H1 (cell line): ENCODE measurements around the gene UEVLD. TPM values are rescaled to one million over a fixed set of nuclear protein-coding genes. Genes with fewer than 3 reads are reported as not detected.

Experiments
- CTCF ChIA-PET: fragments of 300-600 bp; sonication (Branson Sonifier 250); formaldehyde crosslinking; loops from one replicate; lab custom pipeline; 2021; ENCODE audit not compliant: partially characterized antibody; lab: Charles Lee
- POLR2A ChIA-PET: fragments of 300-600 bp; sonication (Branson Sonifier 250); formaldehyde crosslinking; loops from one replicate; lab custom pipeline; 2021; ENCODE audit warnings: inconsistent platforms; ENCODE audit not compliant: partially characterized antibody; lab: Charles Lee
- DNase-seq, 2 experiments: peaks; one replicate each; pipeline versions ENCODE4 v3.0.0 to v3.0.0-alpha.2; 2010 to 2022; ENCODE audit warnings: low spot score in 2 of 2, low read depth in 1 of 2, mixed read lengths in 1 of 2
- FAIRE-seq: peaks from 2 replicates; lab custom pipeline; 2011; peaks lifted over from hg19 to GRCh38; lab: Jason Lieb, UNC
- H2AFZ ChIP-seq: 2 replicates; pipeline ENCODE4 v1.8.1; 2012; ENCODE audit warnings: low read length, inconsistent platforms
- H2AK5ac ChIP-seq: 2 replicates; pipeline ENCODE4 v1.6.1; 2013; ENCODE audit warnings: low read depth, low read length
- H2BK120ac ChIP-seq: replicated peaks from 2 replicates; pipeline ENCODE3; 2013; ENCODE audit warnings: low read depth, low read length, inconsistent platforms
- H2BK12ac ChIP-seq: 2 replicates; pipeline ENCODE4 v1.6.1; 2013; ENCODE audit warnings: low read depth, low read length
- H2BK15ac ChIP-seq: 2 replicates; pipeline ENCODE4 v1.6.1; 2013; ENCODE audit warnings: low read length
- H2BK20ac ChIP-seq: 2 replicates; pipeline ENCODE4 v1.6.1; 2013; ENCODE audit warnings: low read length
- H2BK5ac ChIP-seq: 2 replicates; pipeline ENCODE4 v1.6.1; 2013; ENCODE audit warnings: low read depth, low read length
- H3K14ac ChIP-seq: 2 replicates; pipeline ENCODE4 v1.6.1; 2013; ENCODE audit warnings: inconsistent platforms; ENCODE audit not compliant: insufficient read length
- H3K18ac ChIP-seq: 2 replicates; pipeline ENCODE4 v1.6.1; 2013; ENCODE audit warnings: low read length; ENCODE audit errors: extremely low read depth
- H3K23ac ChIP-seq: 2 replicates; pipeline ENCODE4 v1.6.1; 2013; ENCODE audit warnings: inconsistent platforms; ENCODE audit not compliant: insufficient read length
- H3K23me2 ChIP-seq: 2 replicates; pipeline ENCODE4 v1.6.1; 2013; ENCODE audit warnings: low read depth, low read length
- H3K27ac ChIP-seq: 2 replicates; pipeline ENCODE4 v1.6.1; 2011; ENCODE audit warnings: low read depth, low read length, inconsistent platforms
- H3K27me3 ChIP-seq, 4 experiments: replicated peaks in 1 of 4; 1 replicate in 1 of 4; 2 replicates in 3 of 4; pipeline versions ENCODE4 v1.6.1 to v1.8.1; 2011 to 2013; ENCODE audit warnings: low read length in 3 of 4, mild to moderate bottlenecking in 3 of 4, inconsistent platforms in 2 of 4, mixed read lengths in 2 of 4, moderate library complexity in 1 of 4; ENCODE audit not compliant: control insufficient read depth in 3 of 4, insufficient read depth in 3 of 4; ENCODE audit errors: extremely low read depth in 1 of 4
- H3K36me3 ChIP-seq, 4 experiments: 2 replicates each; pipeline versions ENCODE4 v1.6.1 to v1.8.1; 2011 to 2013; ENCODE audit warnings: mild to moderate bottlenecking in 4 of 4, low read length in 3 of 4, moderate library complexity in 2 of 4, control low read depth in 1 of 4, inconsistent platforms in 1 of 4; ENCODE audit not compliant: insufficient read depth in 4 of 4, control insufficient read depth in 2 of 4
- H3K4ac ChIP-seq: replicated peaks from 2 replicates; pipeline ENCODE3; 2013; ENCODE audit warnings: low read length, low read depth, mixed read lengths, inconsistent platforms; ENCODE audit not compliant: insufficient read length
- H3K4me1 ChIP-seq, 4 experiments: replicated peaks in 1 of 4; 1 replicate in 1 of 4; 2 replicates in 3 of 4; pipeline versions ENCODE4 v1.6.1 to v1.8.1; 2011 to 2013; ENCODE audit warnings: low read length in 3 of 4, inconsistent platforms in 2 of 4, mixed read lengths in 1 of 4; ENCODE audit not compliant: insufficient read depth in 4 of 4, control insufficient read depth in 3 of 4
- H3K4me2 ChIP-seq, 2 experiments: 2 replicates each; pipeline versions ENCODE4 v1.6.1 to v1.8.1; 2011 to 2013; ENCODE audit warnings: low read depth in 2 of 2, low read length in 2 of 2, control low read depth in 1 of 2, inconsistent platforms in 1 of 2, mild to moderate bottlenecking in 1 of 2; ENCODE audit not compliant: insufficient read depth in 1 of 2
- H3K4me3 ChIP-seq, 4 experiments: fragments of 200-600, 300-600 bp in 1 of 4; sonication (generic), shearing (Covaris generic), sonication (Bioruptor Twin) in 1 of 4; 2 replicates each; pipeline versions ENCODE4 v1.5.1 to v1.8.1; 2011 to 2016; ENCODE audit warnings: low read length in 4 of 4, low read depth in 3 of 4, control low read depth in 2 of 4, inconsistent platforms in 2 of 4, mild to moderate bottlenecking in 2 of 4, mixed read lengths in 1 of 4, moderate library complexity in 1 of 4; ENCODE audit not compliant: insufficient read depth in 2 of 4; ENCODE audit errors: extremely low read depth in 1 of 4
- H3K56ac ChIP-seq: replicated peaks from 2 replicates; pipeline ENCODE3; 2013; ENCODE audit warnings: low read depth, mild to moderate bottlenecking, mixed read lengths, low read length, inconsistent platforms; ENCODE audit not compliant: insufficient read length
- H3K79me1 ChIP-seq: 2 replicates; pipeline ENCODE4 v1.6.1; 2013; ENCODE audit warnings: low read depth, low read length, control low read depth
- H3K79me2 ChIP-seq, 2 experiments: 2 replicates each; pipeline versions ENCODE4 v1.6.1 to v1.8.1; 2012 to 2013; ENCODE audit warnings: low read length in 2 of 2, mild to moderate bottlenecking in 2 of 2, inconsistent platforms in 1 of 2; ENCODE audit not compliant: insufficient read depth in 2 of 2, control insufficient read depth in 1 of 2
- H3K9ac ChIP-seq, 4 experiments: replicated peaks in 1 of 4; 1 replicate in 1 of 4; 2 replicates in 3 of 4; pipeline versions ENCODE4 v1.6.1 to v1.8.1; 2011 to 2013; ENCODE audit warnings: low read depth in 3 of 4, low read length in 3 of 4, control low read depth in 2 of 4, mild to moderate bottlenecking in 2 of 4, moderate library complexity in 2 of 4, inconsistent platforms in 1 of 4; ENCODE audit errors: extremely low read depth in 1 of 4
- H3K9me3 ChIP-seq, 2 experiments: 2 replicates each; pipeline versions ENCODE4 v1.6.1 to v1.8.1; 2012 to 2013; ENCODE audit warnings: mild to moderate bottlenecking in 2 of 2, moderate library complexity in 2 of 2, control low read depth in 1 of 2, inconsistent platforms in 1 of 2, low read depth in 1 of 2, low read length in 1 of 2, mixed read lengths in 1 of 2; ENCODE audit not compliant: insufficient read depth in 2 of 2
- H4K20me1 ChIP-seq, 2 experiments: replicated peaks in 1 of 2; 2 replicates each; pipeline versions ENCODE3 to v1.8.1; 2011 to 2013; ENCODE audit warnings: inconsistent platforms in 2 of 2, low read length in 2 of 2, mild to moderate bottlenecking in 1 of 2; ENCODE audit not compliant: insufficient read depth in 2 of 2, control insufficient read depth in 1 of 2
- H4K5ac ChIP-seq: 2 replicates; pipeline ENCODE4 v1.6.1; 2013; ENCODE audit warnings: low read length, low read depth, mixed read lengths, inconsistent platforms; ENCODE audit not compliant: insufficient read length
- H4K8ac ChIP-seq: 2 replicates; pipeline ENCODE4 v1.8.0; 2013; ENCODE audit warnings: mild to moderate bottlenecking, moderate library complexity, low read length, inconsistent platforms; ENCODE audit not compliant: insufficient read depth; ENCODE audit errors: extremely low read depth
- H4K91ac ChIP-seq: replicated peaks from 2 replicates; pipeline ENCODE3; 2013; ENCODE audit warnings: low read length, mixed read lengths, inconsistent platforms; ENCODE audit not compliant: insufficient read length
- BRCA1 ChIP-seq: IDR thresholded peaks from 2 replicates; pipeline ENCODE4 v1.6.1; 2012; ENCODE audit warnings: low read depth, low read length, improper control_type of control experiment
- CEBPB ChIP-seq: IDR thresholded peaks from 2 replicates; pipeline ENCODE4 v1.6.1; 2012; ENCODE audit warnings: low read depth, low read length
- EGR1 ChIP-seq: IDR thresholded peaks from 2 replicates; pipeline ENCODE4 v1.6.1; 2011; ENCODE audit warnings: low read depth, low read length, borderline replicate concordance
- EZH2 ChIP-seq: fragments of 200-600 bp; sonication (generic); IDR thresholded peaks from 2 replicates; pipeline ENCODE4 v1.7.1; 2012; ENCODE audit warnings: low read depth, mild to moderate bottlenecking, moderate library complexity, low read length, inconsistent platforms; ENCODE audit not compliant: severe bottlenecking
- GTF2F1 ChIP-seq: IDR thresholded peaks from 2 replicates; pipeline ENCODE4 v1.6.1; 2012; ENCODE audit warnings: low read depth, low read length, improper control_type of control experiment, borderline replicate concordance
- HDAC2 ChIP-seq, 2 experiments: fragments of 300-600 bp in 1 of 2; sonication (generic) in 1 of 2; IDR thresholded peaks; 2 replicates each; pipeline ENCODE4 v1.6.1; 2011 to 2012; ENCODE audit warnings: low read depth in 2 of 2, low read length in 2 of 2, mild to moderate bottlenecking in 2 of 2, moderate library complexity in 2 of 2, borderline replicate concordance in 1 of 2, inconsistent platforms in 1 of 2
- KDM4A ChIP-seq: IDR thresholded peaks from one replicate; pipeline ENCODE4 v1.7.1; 2012; ENCODE audit warnings: low read depth, mild to moderate bottlenecking, moderate library complexity, low read length, inconsistent platforms; ENCODE audit not compliant: severe bottlenecking
- NANOG ChIP-seq: IDR thresholded peaks from 2 replicates; pipeline ENCODE4 v1.6.1; 2011; ENCODE audit warnings: low read length, low read depth, mild to moderate bottlenecking, inconsistent platforms; ENCODE audit not compliant: insufficient read depth, poor library complexity, severe bottlenecking
- POLR2A ChIP-seq, 2 experiments: IDR thresholded peaks; 1 replicate in 1 of 2; 2 replicates in 1 of 2; pipeline ENCODE4 v1.6.1; 2011; ENCODE audit warnings: low read depth in 2 of 2, low read length in 2 of 2, mild to moderate bottlenecking in 2 of 2; ENCODE audit errors: control extremely low read depth in 1 of 2
- SIX5 ChIP-seq: IDR thresholded peaks from 2 replicates; pipeline ENCODE4 v1.6.1; 2011; ENCODE audit warnings: mild to moderate bottlenecking, low read depth, low read length
- SP4 ChIP-seq: IDR thresholded peaks from 2 replicates; pipeline ENCODE4 v1.6.1; 2012; ENCODE audit warnings: low read length, inconsistent platforms
- SRF ChIP-seq: IDR thresholded peaks from 2 replicates; pipeline ENCODE4 v1.6.1; 2011; ENCODE audit warnings: mild to moderate bottlenecking, low read depth, low read length, moderate library complexity
- SUZ12 ChIP-seq: fragments of 200-600 bp; sonication (generic); IDR thresholded peaks from 2 replicates; pipeline ENCODE4 v1.6.1; 2012; ENCODE audit warnings: mild to moderate bottlenecking, inconsistent platforms, low read length, moderate library complexity, mixed read lengths
- TAF7 ChIP-seq: optimal IDR thresholded peaks from 2 replicates; pipeline ENCODE3; 2011; ENCODE audit warnings: low read depth, mild to moderate bottlenecking, inconsistent platforms, low read length, moderate library complexity, borderline replicate concordance
- YY1 ChIP-seq: IDR thresholded peaks from 2 replicates; pipeline ENCODE4 v1.6.1; 2011; ENCODE audit warnings: low read depth, mild to moderate bottlenecking, low read length
- WGBS, 2 experiments: shearing (Covaris generic) in 1 of 2; methylation state at CpG; one replicate each; pipeline versions ENCODE4 v1.1.6 to v1.1.7; 2013 to 2015; ENCODE audit warnings: low lambda C conversion rate in 2 of 2, mixed read lengths in 2 of 2, inconsistent platforms in 1 of 2, low coverage in 1 of 2, missing lambda C conversion rate in 1 of 2; ENCODE audit not compliant: insufficient replicate concordance in 2 of 2, insufficient coverage in 1 of 2, insufficient read length in 1 of 2; ENCODE audit errors: extremely low coverage in 1 of 2, missing lambda C conversion rate in 1 of 2; 5-methylcytosine and 5-hydroxymethylcytosine counted together
- polyA plus RNA-seq, 7 experiments: library from polyadenylated mRNA; depleted of rRNA in 3 of 7; stranded (reverse) in 5 of 7; unstranded in 2 of 7; fragments of >200 nt in 5 of 7; fragments of 200-250 nt in 2 of 7; gene quantifications; 1 replicate in 5 of 7; 2 replicates in 1 of 7; 4 replicates in 1 of 7; pipeline versions ENCODE4 v1.2.1 to v1.2.3, GENCODE V29; 2011 to 2013; ENCODE audit warnings: missing spikeins in 2 of 7, mixed read lengths in 2 of 7
- total RNA-seq: library from RNA; stranded (reverse); fragmentation: NEBNext Ultra II Directional; extraction: Animal tissue kit (Norgen Biotek cat#: 25700); gene quantifications from 2 replicates; pipeline ENCODE4 v1.2.1, GENCODE V29; 2021

Gene UEVLD
- total and polyA plus RNA-seq, 2 of the 8 experiments (the other 6 are each of a cell fraction or from before 2014, with no cell fraction given) = 4.1 to 7.3 TPM

GRCh38 chr11:18498039-18498438, 90.5 kb downstream of the UEVLD start:
- Histone ChIP-seq H3K27me3 (no peaks in the 10 kb centered on the region), H2BK120ac (no peak overlapping the region), H3K27ac (no peak overlapping the region), H3K4me1 (no peaks in the 10 kb centered on the region), H4K8ac (no peak overlapping the region), H3K79me1 (no peaks in the 10 kb centered on the region), H3K4me2 (no peak overlapping the region), H3K23me2 (no peaks in the 10 kb centered on the region), H3K4ac (no peak overlapping the region), H3K4me3 (no peak overlapping the region), H2BK5ac (no peak overlapping the region), H4K91ac (no peak overlapping the region), H2BK20ac (no peak overlapping the region), H3K79me2 (no peaks in the 10 kb centered on the region), H3K9ac (no peak overlapping the region), H3K23ac (no peak overlapping the region), H4K5ac (no peak overlapping the region), H3K18ac (no peak overlapping the region), H4K20me1 (peaks cover 0 to 1% of the 10 kb centered on the region in 2 experiments), H2AK5ac (no peak overlapping the region), H3K14ac (no peak overlapping the region), H3K9me3 (no peaks in the 10 kb centered on the region), H2BK12ac (no peak overlapping the region), H3K56ac (no peak overlapping the region), H3K36me3 (peaks cover 3 to 37% (median 17%) of the 10 kb centered on the region in 4 experiments; a peak in 7 of 8 replicates), H2AFZ (no peak overlapping the region), H2BK15ac (no peak overlapping the region)
- CTCF ChIA-PET = interaction anchor here (0.8 kb wide), 1 partner anchor 383 kb away, joined by 4 read pairs; no protein-coding TSS in a partner anchor
- FAIRE-seq (no peak), DNase-seq (no peak)
- POLR2A ChIA-PET = interaction anchor here (0.6 kb wide), 1 partner anchor 29 kb away, joined by 3 read pairs; no protein-coding TSS in a partner anchor
- 92% methylated on average over 1 of the region's 1 CpG; no CpG with 5 or more reads in 1 of the 2 experiments for WGBS, 2 experiments
- no peak for TF ChIP-seq CEBPB
- TF ChIP-seq KDM4A = no peak
- no peak for TF ChIP-seq EGR1
- no peak for TF ChIP-seq YY1
- no peak for TF ChIP-seq HDAC2 (IDR thresholded peaks at IDR 0.05; ENCODE audit: borderline replicate concordance in 1 of 2, low read depth in 2 of 2, low read length in 2 of 2)
- no peak for TF ChIP-seq SP4
- TF ChIP-seq NANOG = no peak
- TF ChIP-seq POLR2A (IDR thresholded peaks at IDR 0.05; ENCODE audit: control extremely low read depth in 1 of 2, low read depth in 2 of 2, low read length in 2 of 2) = no peak
- no peak for TF ChIP-seq BRCA1
- no peak for TF ChIP-seq TAF7
- TF ChIP-seq SIX5 = no peak
- TF ChIP-seq SUZ12 = no peak
- TF ChIP-seq EZH2 = no peak
- no peak for TF ChIP-seq SRF
- TF ChIP-seq GTF2F1 = no peak
